ENCODE data around the gene SIK2.

Gene SIK2

GRCh38 chr11:111574373-111575225, 27.6 kb upstream of the SIK2 start:
- Histone ChIP-seq H3K27me3 (ENCODE audit: control insufficient read depth, insufficient read depth, low read length) (no peaks in the 10 kb centered on the region), H3K9me3 (ENCODE audit: control insufficient read depth, low read length) (no peaks in the 10 kb centered on the region), H3K4me3 (ENCODE audit: low read depth, low read length) (no peak overlapping the region), H3K79me2 (no peaks in the 10 kb centered on the region), H3K4me1 (no peaks in the 10 kb centered on the region), H3K4me2 (ENCODE audit: low read length) (no peak overlapping the region), H3K9ac (no peak overlapping the region), H2AFZ (no peak overlapping the region), H3K27ac (no peak overlapping the region), H3K36me3 (ENCODE audit: control insufficient read depth, insufficient read depth, low read length) (no peaks in the 10 kb centered on the region)
- TF ChIP-seq CTCF (IDR thresholded peaks at IDR 0.05), result no peak

- H3K4me1 ChIP-seq, result no peaks in the 10 kb centered on the region
- no peaks in the 10 kb centered on the region for H3K27me3 ChIP-seq (ENCODE audit: control insufficient read depth, insufficient read depth, low read length)
- no peak overlapping the region for H3K9ac ChIP-seq
- H3K36me3 ChIP-seq (ENCODE audit: control insufficient read depth, insufficient read depth, low read length), result no peaks in the 10 kb centered on the region
- H3K4me3 ChIP-seq (ENCODE audit: low read depth, low read length), result no peak overlapping the region
- no peak for TF ChIP-seq CTCF (IDR thresholded peaks at IDR 0.05)
- no peak overlapping the region for H3K27ac ChIP-seq
- H3K9me3 ChIP-seq (ENCODE audit: control insufficient read depth, low read length), result no peaks in the 10 kb centered on the region
- no peak overlapping the region for H2AFZ ChIP-seq
- H3K4me2 ChIP-seq (ENCODE audit: low read length), result no peak overlapping the region
- no peaks in the 10 kb centered on the region for H3K79me2 ChIP-seq
Measured at GRCh38 chr11:111575740-111576139, 26.5 kb upstream of the SIK2 start.

GRCh38 chr11:111577821-111578220, 24.4 kb upstream of the SIK2 start:
- H3K4me3 ChIP-seq (ENCODE audit: low read depth, low read length), result no peak overlapping the region
- TF ChIP-seq CTCF (IDR thresholded peaks at IDR 0.05), result no peak
- no peaks in the 10 kb centered on the region for H3K79me2 ChIP-seq
- no peak overlapping the region for H3K27ac ChIP-seq
- no peaks in the 10 kb centered on the region for H3K9me3 ChIP-seq (ENCODE audit: control insufficient read depth, low read length)
- H3K36me3 ChIP-seq (ENCODE audit: control insufficient read depth, insufficient read depth, low read length), result no peaks in the 10 kb centered on the region
- no peak overlapping the region for H2AFZ ChIP-seq
- no peaks in the 10 kb centered on the region for H3K27me3 ChIP-seq (ENCODE audit: control insufficient read depth, insufficient read depth, low read length)
- H3K9ac ChIP-seq, result no peak overlapping the region
- H3K4me1 ChIP-seq, result no peaks in the 10 kb centered on the region
- H3K4me2 ChIP-seq (ENCODE audit: low read length), result no peak overlapping the region

GRCh38 chr11:111581341-111581740, 20.9 kb upstream of the SIK2 start:
- H3K27me3 ChIP-seq (ENCODE audit: control insufficient read depth, insufficient read depth, low read length), result no peaks in the 10 kb centered on the region
- H2AFZ ChIP-seq, result no peak overlapping the region
- no peak overlapping the region for H3K4me3 ChIP-seq (ENCODE audit: low read depth, low read length)
- H3K27ac ChIP-seq, result no peak overlapping the region
- no peaks in the 10 kb centered on the region for H3K36me3 ChIP-seq (ENCODE audit: control insufficient read depth, insufficient read depth, low read length)
- H3K9me3 ChIP-seq (ENCODE audit: control insufficient read depth, low read length), result no peaks in the 10 kb centered on the region
- H3K4me1 ChIP-seq, result no peaks in the 10 kb centered on the region
- no peak overlapping the region for H3K4me2 ChIP-seq (ENCODE audit: low read length)
- TF ChIP-seq CTCF (IDR thresholded peaks at IDR 0.05), result no peak
- H3K9ac ChIP-seq, result no peak overlapping the region
- H3K79me2 ChIP-seq, result no peaks in the 10 kb centered on the region

- no peaks in the 10 kb centered on the region for H3K9me3 ChIP-seq (ENCODE audit: control insufficient read depth, low read length)
Measured at GRCh38 chr11:111582163-111582562, 20.1 kb upstream of the SIK2 start.

More at GRCh38 chr11:111582163-111582562, 20.1 kb upstream of the SIK2 start:
- H3K36me3 ChIP-seq (ENCODE audit: control insufficient read depth, insufficient read depth, low read length), result no peaks in the 10 kb centered on the region
- no peak overlapping the region for H3K27ac ChIP-seq
- no peak overlapping the region for H2AFZ ChIP-seq
- no peaks in the 10 kb centered on the region for H3K79me2 ChIP-seq
- H3K9ac ChIP-seq, result no peak overlapping the region
- TF ChIP-seq CTCF (IDR thresholded peaks at IDR 0.05), result no peak
- no peak overlapping the region for H3K4me2 ChIP-seq (ENCODE audit: low read length)
- H3K4me3 ChIP-seq (ENCODE audit: low read depth, low read length), result no peak overlapping the region
- no peaks in the 10 kb centered on the region for H3K27me3 ChIP-seq (ENCODE audit: control insufficient read depth, insufficient read depth, low read length)
- H3K4me1 ChIP-seq, result no peaks in the 10 kb centered on the region

Measured in parathyroid adenoma (tissue), 2 donors.